ENCODE data around the gene KRTCAP3. TPM values are rescaled to one million over a fixed set of nuclear protein-coding genes. Genes with fewer than 3 reads are reported as not detected.

Gene KRTCAP3
- total and polyA plus RNA-seq, 2 donors (not counting 1 experiment from before 2014, with no cell fraction given): 0.22 to 0.33 TPM

Other genes with a start within 250 kb of the KRTCAP3 start
- gene ATRAID, start 230.3 kb upstream of the KRTCAP3 start, total RNA-seq: 202 and 235 TPM in 2 replicates
- 176 and 238 TPM in 2 replicates for gene ATRAID, start 230.3 kb upstream of the KRTCAP3 start, polyA plus RNA-seq
- 13.9 and 18.5 TPM in 2 replicates for gene SLC5A6, start 230.1 kb upstream of the KRTCAP3 start, total RNA-seq
- 11.5 and 21.0 TPM in 2 replicates for gene SLC5A6, start 230.1 kb upstream of the KRTCAP3 start, polyA plus RNA-seq
- 32.0 and 33.1 TPM in 2 replicates for gene CAD, start 225.0 kb upstream of the KRTCAP3 start, total RNA-seq
- gene CAD, start 225.0 kb upstream of the KRTCAP3 start, polyA plus RNA-seq: 11.9 and 21.5 TPM in 2 replicates
- under 0.01 TPM in 1 of 2 replicates, not detected in the other for gene SLC30A3, start 179.3 kb upstream of the KRTCAP3 start, total RNA-seq
- 0.12 and 0.38 TPM in 2 replicates for gene SLC30A3, start 179.3 kb upstream of the KRTCAP3 start, polyA plus RNA-seq
- not detected in 2 replicates for gene DNAJC5G, start 166.9 kb upstream of the KRTCAP3 start, total RNA-seq
- not detected in 2 replicates for gene DNAJC5G, start 166.9 kb upstream of the KRTCAP3 start, polyA plus RNA-seq
- 0.17 TPM in 1 of 2 replicates, not detected in the other for gene TRIM54, start 160.0 kb upstream of the KRTCAP3 start, total RNA-seq
- gene TRIM54, start 160.0 kb upstream of the KRTCAP3 start, polyA plus RNA-seq: 0.06 TPM in 1 of 2 replicates, not detected in the other
- gene UCN, start 133.9 kb upstream of the KRTCAP3 start, total RNA-seq: 1.2 and 1.3 TPM in 2 replicates
- 0.14 TPM in 1 of 2 replicates, not detected in the other for gene UCN, start 133.9 kb upstream of the KRTCAP3 start, polyA plus RNA-seq
- 65.2 and 83.2 TPM in 2 replicates for gene MPV17, start 119.3 kb upstream of the KRTCAP3 start, total RNA-seq
- gene MPV17, start 119.3 kb upstream of the KRTCAP3 start, polyA plus RNA-seq: 272 and 289 TPM in 2 replicates
- gene GTF3C2, start 85.6 kb upstream of the KRTCAP3 start, total RNA-seq: 18.2 and 19.2 TPM in 2 replicates
- gene GTF3C2, start 85.6 kb upstream of the KRTCAP3 start, polyA plus RNA-seq: 30.2 and 41.8 TPM in 2 replicates
- 28.6 and 28.8 TPM in 2 replicates for gene EIF2B4, start 72.0 kb upstream of the KRTCAP3 start, total RNA-seq
- 29.8 and 41.2 TPM in 2 replicates for gene EIF2B4, start 72.0 kb upstream of the KRTCAP3 start, polyA plus RNA-seq
- 152 and 155 TPM in 2 replicates for gene SNX17, start 71.8 kb upstream of the KRTCAP3 start, total RNA-seq
- gene SNX17, start 71.8 kb upstream of the KRTCAP3 start, polyA plus RNA-seq: 118 and 134 TPM in 2 replicates
- gene ZNF513, start 61.6 kb upstream of the KRTCAP3 start, total RNA-seq: 7.7 and 8.4 TPM in 2 replicates
- gene ZNF513, start 61.6 kb upstream of the KRTCAP3 start, polyA plus RNA-seq: 7.0 and 7.4 TPM in 2 replicates
- gene PPM1G, start 32.8 kb upstream of the KRTCAP3 start, total RNA-seq: 63.4 and 67.0 TPM in 2 replicates
- gene PPM1G, start 32.8 kb upstream of the KRTCAP3 start, polyA plus RNA-seq: 54.7 and 85.4 TPM in 2 replicates
- 68.1 and 77.5 TPM in 2 replicates for gene NRBP1, start 13.8 kb upstream of the KRTCAP3 start, total RNA-seq
- 169 and 192 TPM in 2 replicates for gene NRBP1, start 13.8 kb upstream of the KRTCAP3 start, polyA plus RNA-seq
- gene IFT172, start 47.4 kb downstream of the KRTCAP3 start, total RNA-seq: 28.5 and 33.0 TPM in 2 replicates
- gene IFT172, start 47.4 kb downstream of the KRTCAP3 start, polyA plus RNA-seq: 10.9 and 11.2 TPM in 2 replicates
- 12.8 and 18.3 TPM in 2 replicates for gene FNDC4, start 52.8 kb downstream of the KRTCAP3 start, total RNA-seq
- gene FNDC4, start 52.8 kb downstream of the KRTCAP3 start, polyA plus RNA-seq: 9.6 and 15.2 TPM in 2 replicates
- gene GCKR, start 54.5 kb downstream of the KRTCAP3 start, total RNA-seq: 0.26 and 0.50 TPM in 2 replicates
- gene GCKR, start 54.5 kb downstream of the KRTCAP3 start, polyA plus RNA-seq: 0.16 and 0.35 TPM in 2 replicates
- gene ZNF512, start 140.7 kb downstream of the KRTCAP3 start, total RNA-seq: 16.4 and 23.6 TPM in 2 replicates
- gene ZNF512, start 140.7 kb downstream of the KRTCAP3 start, polyA plus RNA-seq: 31.3 and 36.6 TPM in 2 replicates
- gene CCDC121, start 186.6 kb downstream of the KRTCAP3 start, total RNA-seq: 1.8 and 2.0 TPM in 2 replicates
- 1.4 and 1.5 TPM in 2 replicates for gene CCDC121, start 186.6 kb downstream of the KRTCAP3 start, polyA plus RNA-seq
- gene GPN1, start 186.7 kb downstream of the KRTCAP3 start, total RNA-seq: 29.5 and 34.5 TPM in 2 replicates
- gene GPN1, start 186.7 kb downstream of the KRTCAP3 start, polyA plus RNA-seq: 60.9 and 65.1 TPM in 2 replicates
- gene SUPT7L, start 221.2 kb downstream of the KRTCAP3 start, total RNA-seq: 18.5 and 27.2 TPM in 2 replicates
- gene SUPT7L, start 221.2 kb downstream of the KRTCAP3 start, polyA plus RNA-seq: 28.5 and 29.9 TPM in 2 replicates
- gene SLC4A1AP, start 221.5 kb downstream of the KRTCAP3 start, total RNA-seq: 25.2 and 28.4 TPM in 2 replicates
- 15.2 and 17.7 TPM in 2 replicates for gene SLC4A1AP, start 221.5 kb downstream of the KRTCAP3 start, polyA plus RNA-seq

Measured in fibroblast of lung (primary cell).